OCI-LY7 (cell line): ENCODE measurements around the gene RXRG. TPM values are rescaled to one million over a fixed set of nuclear protein-coding genes. Genes with fewer than 3 reads are reported as not detected.

ENCODE experiments used
- BruUV-seq: library from RNA; stranded (reverse); fragments of 400-500 nt; replicated peaks from 2 replicates; lab custom pipeline; 2021; lab: Mats Ljungman, UMichigan
- CTCF ChIA-PET: fragments of 300-600 bp; sonication (Branson Sonifier 250); formaldehyde crosslinking; loops from one replicate; lab custom pipeline; 2022; ENCODE audit warnings: antibody characterized with exemption; ENCODE audit not compliant: unreplicated experiment; lab: Charles Lee
- POLR2A ChIA-PET: fragments of 300-600 bp; sonication (Branson Sonifier 250); formaldehyde crosslinking; loops from one replicate; lab custom pipeline; 2022; ENCODE audit warnings: antibody characterized with exemption; lab: Charles Lee
- DNase-seq: peaks from one replicate; pipeline ENCODE4 v3.0.0-alpha.2; 2015; ENCODE audit warnings: low spot score
- H2AFZ ChIP-seq: fragments of 200-600 bp; sonication (generic), shearing (Covaris generic); 2 replicates; pipeline ENCODE4 v1.6.1; 2014; ENCODE audit warnings: mild to moderate bottlenecking, antibody characterized with exemption, low read length, moderate library complexity
- H3K27ac ChIP-seq: fragments of 200-600 bp; sonication (generic); 2 replicates; pipeline ENCODE4 v1.5.1; 2014; ENCODE audit warnings: mixed run types, low read depth, mild to moderate bottlenecking, moderate library complexity, low read length, inconsistent platforms; ENCODE audit not compliant: poor library complexity, severe bottlenecking
- H3K36me3 ChIP-seq: fragments of 200-600 bp; sonication (generic); 2 replicates; pipeline ENCODE4 v1.6.1; 2014; ENCODE audit warnings: mild to moderate bottlenecking, antibody characterized with exemption, low read length, moderate library complexity, mixed read lengths; ENCODE audit not compliant: insufficient read depth
- H3K4me1 ChIP-seq: fragments of 200-600 bp; sonication (generic); 2 replicates; pipeline ENCODE4 v1.5.1; 2014; ENCODE audit warnings: mild to moderate bottlenecking, low read length; ENCODE audit not compliant: insufficient read depth, poor library complexity, severe bottlenecking
- H3K4me2 ChIP-seq: fragments of 200-600 bp; sonication (generic); 2 replicates; pipeline ENCODE4 v1.6.1; 2014; ENCODE audit warnings: mild to moderate bottlenecking, low read length
- H3K4me3 ChIP-seq: fragments of 200-600 bp; sonication (generic); 2 replicates; pipeline ENCODE4 v1.5.1; 2014; ENCODE audit warnings: mild to moderate bottlenecking, low read depth, low read length; ENCODE audit not compliant: poor library complexity, severe bottlenecking
- H3K79me2 ChIP-seq: fragments of 200-600 bp; sonication (generic); 2 replicates; pipeline ENCODE4 v1.6.1; 2016; ENCODE audit warnings: low read depth, mild to moderate bottlenecking, low read length, moderate library complexity, mixed read lengths; ENCODE audit not compliant: insufficient read depth
- H3K9me2 ChIP-seq: fragments of 200-600 bp; sonication (generic); 2 replicates; pipeline ENCODE4 v1.6.1; 2016; ENCODE audit warnings: mild to moderate bottlenecking, low read length, mixed read lengths; ENCODE audit not compliant: insufficient read depth
- H3K9me3 ChIP-seq: fragments of 200-600 bp; sonication (generic); 2 replicates; pipeline ENCODE4 v1.6.1; 2014; ENCODE audit warnings: mild to moderate bottlenecking, mixed run types, low read length, mixed read lengths
- H4K20me1 ChIP-seq: fragments of 200-600 bp; sonication (generic); 2 replicates; pipeline ENCODE4 v1.6.1; 2014; ENCODE audit warnings: mild to moderate bottlenecking, antibody characterized with exemption, low read length, moderate library complexity, mixed read lengths; ENCODE audit not compliant: insufficient read depth
- EZH2phosphoT487 ChIP-seq: fragments of 200-600 bp; sonication (generic); IDR thresholded peaks from 2 replicates; pipeline ENCODE4 v1.6.1; 2018; ENCODE audit warnings: low read depth, borderline replicate concordance, mild to moderate bottlenecking, mixed run types, antibody characterized with exemption, low read length, moderate library complexity, mixed read lengths
- intact Hi-C: fragments of 100-400 bp; cut with micrococcal nuclease; formaldehyde crosslinking; loops from one replicate; pipeline ENCODE4 v1.10.0; 2022; ENCODE audit not compliant: unreplicated experiment
- total RNA-seq, 2 experiments: library from RNA; depleted of rRNA in 1 of 2; stranded (reverse); fragments of >200 nt in 1 of 2; shearing (Covaris generic) in 1 of 2; gene quantifications; 2 replicates each; pipeline ENCODE4 v1.2.3, GENCODE V29; 2014 to 2022
- TF ChIP-seq, protein P1 (sequence below): fragments of 200-600 bp; sonication (generic); conservative IDR thresholded peaks from 2 replicates; pipeline ENCODE4 v1.5.1; 2014; ENCODE audit warnings: mild to moderate bottlenecking, antibody characterized with exemption, low read length, moderate library complexity, mixed read lengths

RXRG gene
- total RNA-seq, 2 experiments from 2014 or later = not detected

DNA sequence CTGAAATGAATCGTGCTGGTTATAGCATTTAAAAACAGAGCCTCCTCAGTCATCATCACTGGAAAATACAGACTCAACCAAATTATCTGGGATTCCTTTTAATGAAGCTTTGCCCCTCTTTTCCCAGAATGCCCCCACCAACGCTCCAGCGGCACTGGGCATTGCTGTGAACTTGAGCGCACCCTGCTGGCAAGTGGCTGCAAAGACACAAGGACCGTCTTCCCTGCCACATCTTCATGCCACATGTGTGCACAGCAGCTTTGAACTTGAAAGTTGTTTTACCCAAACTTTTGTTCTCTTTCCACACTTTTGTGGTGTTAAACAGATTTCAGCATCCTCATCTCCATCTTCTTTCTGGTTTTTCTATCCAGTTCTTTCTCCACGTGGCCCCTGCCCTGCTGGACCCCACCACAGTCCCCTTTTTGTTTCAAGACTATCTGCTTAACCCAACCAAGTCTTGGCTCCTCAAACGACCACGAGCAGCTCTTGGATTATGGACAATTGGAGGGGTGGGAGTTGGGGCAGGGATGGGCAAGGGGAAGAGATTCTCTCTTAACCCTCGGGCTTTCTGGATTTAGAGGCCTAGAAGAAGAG lies 75.6 kb downstream of the RXRG start:
- DNase-seq = peak; percentile 34
- TF ChIP-seq, protein P1, sequence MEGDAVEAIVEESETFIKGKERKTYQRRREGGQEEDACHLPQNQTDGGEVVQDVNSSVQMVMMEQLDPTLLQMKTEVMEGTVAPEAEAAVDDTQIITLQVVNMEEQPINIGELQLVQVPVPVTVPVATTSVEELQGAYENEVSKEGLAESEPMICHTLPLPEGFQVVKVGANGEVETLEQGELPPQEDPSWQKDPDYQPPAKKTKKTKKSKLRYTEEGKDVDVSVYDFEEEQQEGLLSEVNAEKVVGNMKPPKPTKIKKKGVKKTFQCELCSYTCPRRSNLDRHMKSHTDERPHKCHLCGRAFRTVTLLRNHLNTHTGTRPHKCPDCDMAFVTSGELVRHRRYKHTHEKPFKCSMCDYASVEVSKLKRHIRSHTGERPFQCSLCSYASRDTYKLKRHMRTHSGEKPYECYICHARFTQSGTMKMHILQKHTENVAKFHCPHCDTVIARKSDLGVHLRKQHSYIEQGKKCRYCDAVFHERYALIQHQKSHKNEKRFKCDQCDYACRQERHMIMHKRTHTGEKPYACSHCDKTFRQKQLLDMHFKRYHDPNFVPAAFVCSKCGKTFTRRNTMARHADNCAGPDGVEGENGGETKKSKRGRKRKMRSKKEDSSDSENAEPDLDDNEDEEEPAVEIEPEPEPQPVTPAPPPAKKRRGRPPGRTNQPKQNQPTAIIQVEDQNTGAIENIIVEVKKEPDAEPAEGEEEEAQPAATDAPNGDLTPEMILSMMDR = peak; percentile 85
- no peak for TF ChIP-seq EZH2phosphoT487
- no peak overlapping the region for H2AFZ ChIP-seq
- ChIA-PET CTCF (no interaction called here), POLR2A (no interaction called here)
- H3K4me3 ChIP-seq = no peak overlapping the region
- BruUV-seq = no TSS peak
- H3K36me3 ChIP-seq = no peaks in the 10 kb centered on the region
- no peaks in the 10 kb centered on the region for H4K20me1 ChIP-seq
- no peaks in the 10 kb centered on the region for H3K9me2 ChIP-seq
- no peaks in the 10 kb centered on the region for H3K9me3 ChIP-seq
- H3K27ac ChIP-seq = no peak overlapping the region
- intact Hi-C loops = loop anchor here (1.0 to 10.0 kb wide), 3 partner anchors 115 to 225 kb away; no protein-coding TSS in a partner anchor
- no peaks in the 10 kb centered on the region for H3K4me1 ChIP-seq
- no peaks in the 10 kb centered on the region for H3K79me2 ChIP-seq
- H3K4me2 ChIP-seq = no peak overlapping the region

DNA sequence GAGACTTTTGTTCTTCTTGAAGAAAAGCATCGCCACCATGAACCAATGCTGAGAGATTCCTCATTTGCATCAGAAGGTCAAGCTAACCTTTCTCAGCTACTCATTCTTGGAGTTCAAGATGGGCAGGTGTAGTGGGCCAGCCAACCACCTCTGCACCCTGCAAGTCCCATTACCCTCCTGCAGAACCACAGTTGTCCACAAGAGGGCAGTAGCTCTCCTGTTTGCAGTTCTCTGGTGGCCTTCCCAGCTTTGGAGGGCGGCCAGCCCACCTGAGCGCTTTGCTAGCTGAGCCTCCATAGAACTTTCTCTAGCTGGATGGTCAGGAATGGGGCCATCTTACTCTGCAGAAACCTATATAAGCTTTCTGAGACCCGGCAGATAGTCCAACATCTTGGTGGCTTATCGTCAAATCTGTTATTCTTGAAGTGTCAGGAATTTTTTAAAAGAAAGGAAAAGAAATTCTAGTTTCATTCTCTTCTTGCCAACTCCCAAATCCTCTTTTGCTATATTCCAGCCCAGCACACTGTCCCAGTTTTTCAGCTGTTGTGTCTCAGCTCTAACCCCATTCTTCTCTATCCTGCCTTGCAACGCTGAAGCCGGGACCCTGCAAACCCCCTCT lies 77.4 kb downstream of the RXRG start:
- POLR2A ChIA-PET = interaction anchor here (0.7 kb wide), 1 partner anchor 851 kb away, joined by 3 read pairs; no protein-coding TSS in a partner anchor
- intact Hi-C loops = loop anchor here (10.0 kb wide), 2 partner anchors 113 to 223 kb away; no protein-coding TSS in a partner anchor
- no TSS peak for BruUV-seq

More for the DNA sequence above, 77.4 kb downstream of the RXRG start:
- DNase-seq = peak; percentile 64
- no peaks in the 10 kb centered on the region for H3K36me3 ChIP-seq
- no peak overlapping the region for H3K27ac ChIP-seq
- no peak overlapping the region for H3K4me2 ChIP-seq
- no peaks in the 10 kb centered on the region for H3K4me1 ChIP-seq
- H3K4me3 ChIP-seq = no peak overlapping the region
- no peaks in the 10 kb centered on the region for H3K9me3 ChIP-seq
- H4K20me1 ChIP-seq = no peaks in the 10 kb centered on the region
- TF ChIP-seq, protein P1 = peak; percentile 95
- TF ChIP-seq EZH2phosphoT487 = no peak
- no peaks in the 10 kb centered on the region for H3K79me2 ChIP-seq
- no peaks in the 10 kb centered on the region for H3K9me2 ChIP-seq
- no peak overlapping the region for H2AFZ ChIP-seq
- CTCF ChIA-PET = interaction anchor here (0.8 to 1.0 kb wide), 2 partner anchors 15 to 558 kb away, joined by 3 read pairs; no protein-coding TSS in a partner anchor
